Mucosa of gallbladder (tissue), 1 donor: ENCODE data around the gene IQGAP1. TPM values are rescaled to one million over a fixed set of nuclear protein-coding genes. Genes with fewer than 3 reads are reported as not detected.
"Not testable (repeated sequence)": the region's sequence is repeated elsewhere in the genome, so short reads cannot be mapped to it uniquely, and the experiment has no call there.

Experiments used
- DNase-seq: peaks from one replicate; pipeline ENCODE4 v3.0.0-alpha.2; 2020; ENCODE audit warnings: low spot score
- total RNA-seq: library from RNA; stranded (reverse); gene quantifications from one replicate; pipeline ENCODE4 v1.2.1, GENCODE V29; 2021
- donor health status: DM: no; HTN: no; CAD: no.

Gene IQGAP1
- total RNA-seq, 1 donor from 2014 or later: 159 TPM

DNA sequence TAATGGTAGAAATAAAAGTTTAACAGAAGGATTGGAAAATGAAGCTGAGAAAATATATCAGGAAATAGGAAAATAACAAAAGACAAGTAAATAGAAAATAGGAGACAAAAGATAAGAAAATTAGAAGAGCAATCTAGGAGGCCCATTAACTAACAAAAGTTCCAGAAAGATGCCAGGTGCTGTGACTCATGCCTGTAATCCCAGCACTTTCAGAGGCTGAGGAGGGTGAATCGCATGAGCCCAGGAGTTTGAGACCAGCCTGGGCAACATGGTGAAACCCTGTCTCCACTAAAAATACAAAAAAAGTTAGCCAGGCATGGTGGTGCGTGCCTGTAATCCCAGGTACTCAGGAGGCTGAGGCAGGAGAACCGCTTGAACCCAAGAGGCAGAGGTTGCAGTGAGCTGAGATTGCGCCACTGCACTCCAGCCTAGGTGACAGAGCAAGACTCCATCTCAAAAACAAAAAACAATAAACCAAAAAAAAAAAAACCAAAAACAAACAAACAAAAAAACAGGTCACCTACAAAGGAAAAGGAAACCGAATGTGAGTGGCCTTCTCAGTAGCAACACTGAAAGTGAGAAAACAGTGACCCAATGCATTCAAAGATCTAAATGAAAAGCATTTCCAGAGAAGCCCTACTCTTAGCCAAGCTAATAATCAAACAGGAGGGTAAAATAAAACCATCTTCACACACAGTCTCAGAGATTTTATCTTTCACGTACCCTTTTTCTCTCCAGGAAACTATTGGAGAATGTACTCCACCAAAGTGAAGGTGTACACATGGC, 136.2 kb downstream of the IQGAP1 start:
- DNase-seq: not testable (repeated sequence)

- DNase-seq: no peak
Measured at GRCh38 chr15:90529011-90529370, 140.9 kb downstream of the IQGAP1 start.

DNA sequence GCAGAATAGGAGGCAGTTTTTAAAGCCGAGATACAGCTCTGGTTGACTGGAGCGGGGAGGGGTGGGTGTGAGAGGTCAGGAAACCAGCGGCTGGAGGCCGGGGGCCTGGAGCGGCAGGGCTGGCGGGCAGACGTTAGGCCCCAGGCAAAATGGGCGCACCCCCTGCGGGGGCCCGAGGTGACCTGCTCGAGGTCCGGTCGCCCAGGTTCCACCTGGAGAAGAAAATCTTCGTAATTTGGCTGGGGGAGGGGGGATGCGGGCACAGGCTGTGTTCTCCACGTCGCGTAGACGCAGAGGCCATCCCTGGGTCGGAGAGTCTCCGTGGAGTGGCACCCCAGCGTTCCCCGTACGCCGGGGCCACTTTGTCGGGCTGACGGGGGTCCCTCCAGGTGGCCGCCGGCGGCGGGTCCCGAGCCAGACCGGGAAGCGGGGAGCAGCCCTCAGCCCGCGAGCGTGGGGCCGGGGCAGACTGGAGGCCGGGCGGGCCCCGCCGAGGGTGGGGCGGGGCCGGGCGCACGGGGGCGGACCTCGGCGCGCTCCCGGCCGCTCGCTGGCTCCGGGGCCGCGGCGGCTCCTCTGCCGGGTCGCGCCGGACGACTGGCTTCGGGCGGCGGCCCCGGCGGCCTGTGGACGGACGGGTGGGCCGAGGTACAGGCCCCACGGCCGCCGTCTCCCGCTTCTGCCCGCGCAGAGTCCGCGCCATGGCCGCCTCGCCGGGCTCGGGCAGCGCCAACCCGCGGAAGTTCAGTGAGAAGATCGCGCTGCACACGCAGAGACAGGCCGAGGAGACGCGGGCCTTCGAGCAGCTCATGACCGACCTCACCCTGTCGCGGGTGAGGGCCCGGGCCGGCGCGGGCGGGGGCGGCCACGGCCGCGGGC, 141.6 kb downstream of the IQGAP1 start, which contains the start of gene CRTC3:
CRTC3 (plus strand) TSS at position 553 of the 879 bp plus-strand sequence; CDS start at position 702, 149 bp downstream.
- DNase-seq: peak; percentile 30

DNA sequence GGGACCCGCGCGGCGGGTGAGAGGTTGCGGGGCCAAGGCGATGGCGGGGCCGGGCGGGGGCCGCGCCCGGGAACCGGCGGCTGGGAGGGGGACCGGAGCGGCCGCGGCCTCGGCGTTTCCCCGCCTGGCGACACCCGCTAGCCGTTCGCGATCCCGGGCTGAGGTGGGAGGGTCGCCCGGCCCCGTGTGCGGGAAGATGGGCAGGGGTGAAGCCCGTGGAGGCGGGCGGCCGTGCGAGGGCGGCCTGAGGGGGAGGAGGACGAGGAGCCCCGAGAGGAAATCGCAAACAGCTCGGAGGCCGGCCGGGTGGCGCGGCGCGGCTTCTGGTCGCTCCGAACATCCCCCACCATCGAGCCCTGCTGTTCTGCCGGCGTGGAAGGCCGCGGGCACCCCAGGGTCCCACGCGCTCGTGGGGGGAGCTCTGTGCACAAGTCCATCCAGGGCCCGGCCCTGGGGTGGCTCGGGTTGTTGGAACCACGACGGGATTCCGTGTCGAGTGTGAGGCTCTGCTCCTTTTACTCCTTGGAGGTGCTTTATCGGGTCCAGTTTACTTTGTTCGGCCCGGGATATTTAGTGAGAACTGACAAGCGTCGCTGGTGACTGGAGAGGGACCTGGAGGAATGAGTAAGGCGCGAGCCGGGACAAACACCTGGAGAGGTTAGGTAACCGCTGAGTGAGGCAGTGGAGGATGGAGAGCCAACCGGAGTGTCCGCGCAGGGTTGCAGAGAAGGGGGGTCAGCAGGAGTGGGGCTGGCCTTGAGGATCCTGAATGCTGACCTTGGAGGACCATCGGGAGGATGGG, 142.4 kb downstream of the IQGAP1 start:
- peak; percentile 24 for DNase-seq

DNA sequence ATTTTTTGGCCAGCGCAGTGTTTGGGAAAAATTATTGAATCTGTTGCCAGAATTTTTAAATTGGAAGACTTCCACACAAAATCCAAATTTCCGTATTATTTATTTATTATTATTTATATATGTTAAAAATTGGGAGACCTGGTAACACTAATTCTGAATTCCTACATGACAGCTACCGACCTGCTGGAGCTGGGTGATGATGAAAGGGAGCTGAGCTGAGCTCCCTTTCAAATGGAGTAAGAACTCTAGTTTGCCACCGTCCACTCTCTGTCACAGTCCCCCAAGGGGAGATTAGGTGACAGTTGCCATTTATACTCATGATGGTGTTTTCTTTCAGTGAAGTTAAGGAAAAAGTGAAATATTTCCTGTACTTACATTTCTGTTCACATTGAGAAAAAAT, 143.1 kb downstream of the IQGAP1 start:
- DNase-seq: no peak

DNA sequence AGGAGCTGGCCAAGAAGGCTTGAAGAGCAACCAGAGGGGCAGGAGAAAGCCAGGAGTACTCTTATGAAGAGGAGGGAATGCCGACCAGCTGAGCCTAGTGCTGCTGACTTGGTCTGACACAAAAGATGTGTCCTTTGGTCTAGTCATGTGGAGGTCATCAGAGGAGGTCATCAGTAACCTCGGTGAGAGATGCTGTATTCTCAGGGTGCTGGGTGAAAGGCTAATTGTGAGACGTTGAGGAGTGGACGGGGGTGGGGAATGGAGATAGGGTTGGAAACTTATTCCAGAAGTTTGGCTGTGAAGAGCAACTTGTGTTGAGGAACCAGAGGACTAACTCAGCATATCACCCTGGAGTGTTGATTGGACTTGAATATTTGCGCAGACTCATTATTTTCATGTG, 147.2 kb downstream of the IQGAP1 start:
- DNase-seq: no peak

DNA sequence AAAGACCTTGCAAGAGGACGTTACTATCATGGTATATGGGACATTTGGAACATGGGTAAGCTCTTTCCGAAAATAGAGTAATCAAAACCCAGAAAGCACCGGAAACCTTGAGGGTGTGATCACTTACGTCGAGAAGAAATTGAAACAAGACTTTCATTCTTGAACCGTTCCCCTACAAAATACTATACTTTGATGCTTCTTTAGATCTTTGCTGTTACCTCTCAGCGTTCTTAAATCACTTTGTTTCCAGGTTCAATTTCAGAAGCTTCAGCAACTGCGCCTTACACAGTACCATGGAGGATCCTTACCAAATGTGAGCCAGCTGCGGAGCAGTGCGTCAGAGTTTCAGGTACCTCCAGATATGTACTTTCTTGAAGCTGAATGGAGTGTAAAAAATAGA, 151.7 kb downstream of the IQGAP1 start:
- no peak for DNase-seq

GRCh38 chr15:90540768-90541167, 152.7 kb downstream of the IQGAP1 start:
- no peak for DNase-seq

DNA sequence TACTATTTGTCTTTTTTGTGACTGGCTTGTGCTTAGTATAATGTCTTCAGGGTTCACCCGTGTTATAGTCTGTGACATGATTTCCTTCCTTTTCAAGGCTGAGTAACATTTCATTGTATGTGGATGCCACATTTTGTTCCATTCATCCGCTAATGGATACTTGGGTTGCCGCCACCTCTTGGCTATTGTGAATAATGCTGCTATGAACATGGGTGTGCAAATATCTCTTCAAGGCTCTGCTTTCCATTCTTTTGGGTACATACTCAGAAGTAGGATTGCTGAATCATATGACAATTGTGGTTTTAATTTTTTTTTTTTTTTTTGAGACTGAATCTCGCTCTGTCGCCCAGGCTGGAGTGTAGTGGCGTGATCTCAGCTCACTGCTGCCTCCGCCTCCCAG, 157.1 kb downstream of the IQGAP1 start:
- DNase-seq: no peak

DNA sequence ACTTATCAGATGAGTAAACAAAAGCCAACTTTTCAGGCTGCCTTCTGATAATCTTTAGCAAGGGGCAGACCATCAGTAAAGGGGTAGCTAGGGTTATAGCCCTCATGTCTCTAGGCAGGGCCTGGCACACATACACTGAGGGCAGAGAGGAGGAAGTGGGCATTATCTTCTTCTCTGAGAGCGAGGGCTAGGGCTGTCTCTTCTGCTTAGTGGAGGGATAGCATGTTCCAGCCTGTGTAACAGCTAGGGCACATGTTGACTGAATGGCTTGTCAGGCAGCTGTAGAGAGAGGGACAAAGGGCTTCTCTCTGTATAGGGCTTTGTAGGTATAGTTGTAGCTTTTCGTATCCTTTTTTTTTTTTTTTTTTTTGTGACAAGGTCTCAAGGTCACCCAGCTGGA, 159.5 kb downstream of the IQGAP1 start:
- DNase-seq: no peak

DNA sequence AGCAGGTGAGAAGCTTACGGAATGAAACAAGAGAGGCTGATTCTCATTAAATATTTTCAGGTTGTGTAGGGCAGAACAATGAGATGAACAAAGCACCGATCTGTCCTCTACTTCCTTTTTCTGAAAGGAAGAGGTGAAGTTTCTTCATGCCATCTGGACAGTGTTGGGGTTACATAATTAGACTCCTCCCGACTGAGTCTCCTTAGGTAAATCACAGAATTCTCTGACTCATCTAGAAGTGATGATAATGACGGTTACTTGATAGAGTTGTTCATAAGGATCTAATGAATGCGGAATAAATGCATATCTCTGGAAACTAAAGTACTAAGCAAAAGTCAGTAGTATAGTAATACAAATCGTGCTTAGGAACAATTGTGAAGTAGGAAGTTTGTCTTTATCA, 162.9 kb downstream of the IQGAP1 start:
- DNase-seq: no peak

Other genes starting within 250 kb of the IQGAP1 start
- gene SEMA4B, start 186.9 kb upstream of the IQGAP1 start, total RNA-seq: 79.7 TPM
- 106 TPM for gene CIB1, start 154.3 kb upstream of the IQGAP1 start, total RNA-seq
- gene GDPGP1, start 154.0 kb upstream of the IQGAP1 start, total RNA-seq: 12.6 TPM
- 0.32 TPM for gene TTLL13, start 138.7 kb upstream of the IQGAP1 start, total RNA-seq
- gene NGRN, start 122.6 kb upstream of the IQGAP1 start, total RNA-seq: 91.8 TPM
- gene ZNF774, start 36.0 kb upstream of the IQGAP1 start, total RNA-seq: 18.4 TPM
- 52.0 TPM for gene CRTC3, start 141.7 kb downstream of the IQGAP1 start, total RNA-seq